Neural cell (in vitro differentiated cells): ENCODE results near the gene ADAP1. TPM values are rescaled to one million over a fixed set of nuclear protein-coding genes. Genes with fewer than 3 reads are reported as not detected.

Source experiments
- H2AFZ ChIP-seq: fragments of 200-600, 300-800 bp; sonication (generic), shearing (Covaris generic); 2 replicates; pipeline ENCODE4 v1.6.0; 2014; ENCODE audit warnings: low read depth, mild to moderate bottlenecking, antibody characterized with exemption, low read length, moderate library complexity
- H3F3A ChIP-seq: fragments of 200-600 bp; shearing (Covaris generic); 2 replicates; pipeline ENCODE4 v1.6.1; 2016; ENCODE audit warnings: mild to moderate bottlenecking, moderate library complexity, mixed read lengths, antibody characterized with exemption, low read length; ENCODE audit not compliant: insufficient read depth, poor library complexity, severe bottlenecking
- H3K27ac ChIP-seq: fragments of 200-600, 300-800 bp; sonication (generic), shearing (Covaris generic); 2 replicates; pipeline ENCODE4 v1.5.1; 2014; ENCODE audit warnings: mild to moderate bottlenecking, low read length, moderate library complexity
- H3K27me3 ChIP-seq: fragments of 300-800, 200-600 bp; sonication (generic), shearing (Covaris generic); 2 replicates; pipeline ENCODE4 v1.6.0; 2014; ENCODE audit warnings: mild to moderate bottlenecking, low read depth, low read length, moderate library complexity; ENCODE audit not compliant: insufficient read depth
- H3K36me3 ChIP-seq: fragments of 300-800, 200-600 bp; sonication (generic), shearing (Covaris generic); 2 replicates; pipeline ENCODE4 v1.5.1; 2014; ENCODE audit warnings: mild to moderate bottlenecking, antibody characterized with exemption, low read length, moderate library complexity; ENCODE audit not compliant: insufficient read depth
- H3K4me2 ChIP-seq: fragments of 300-800, 200-600 bp; sonication (generic), shearing (Covaris generic); 2 replicates; pipeline ENCODE4 v1.6.0; 2014; ENCODE audit warnings: mild to moderate bottlenecking, low read length
- H3K4me3 ChIP-seq: fragments of 300-800, 200-600 bp; sonication (generic), shearing (Covaris generic); 2 replicates; pipeline ENCODE4 v1.5.1; 2014; ENCODE audit warnings: mild to moderate bottlenecking, low read length, moderate library complexity
- H3K79me2 ChIP-seq: fragments of 200-600 bp; shearing (Covaris generic); replicated peaks from 2 replicates; pipeline ENCODE4 v1.6.0; 2014; ENCODE audit warnings: mild to moderate bottlenecking, low read length, moderate library complexity; ENCODE audit not compliant: insufficient read depth
- H3K9ac ChIP-seq: fragments of 300-800, 200-600 bp; sonication (generic), shearing (Covaris generic); 2 replicates; pipeline ENCODE4 v1.6.1; 2016; ENCODE audit warnings: mild to moderate bottlenecking, low read length, mixed read lengths
- H3K9me2 ChIP-seq: fragments of 200-600 bp; shearing (Covaris generic); 2 replicates; pipeline ENCODE4 v1.6.1; 2016; ENCODE audit warnings: mild to moderate bottlenecking, low read length, mixed read lengths; ENCODE audit not compliant: insufficient read depth
- H3K9me3 ChIP-seq: fragments of 200-600, 300-800 bp; sonication (generic), shearing (Covaris generic); 2 replicates; pipeline ENCODE4 v1.6.1; 2016; ENCODE audit warnings: mild to moderate bottlenecking, mixed run types, low read length, moderate library complexity, mixed read lengths
- H4K20me1 ChIP-seq: fragments of 200-600 bp; shearing (Covaris generic); 2 replicates; pipeline ENCODE4 v1.6.1; 2016; ENCODE audit warnings: mild to moderate bottlenecking, mixed run types; ENCODE audit not compliant: insufficient read depth
- CTCF ChIP-seq: fragments of 450-650 bp; IDR thresholded peaks from 2 replicates; pipeline ENCODE4 v1.5.1; 2014; ENCODE audit warnings: antibody characterized with exemption, mild to moderate bottlenecking, moderate library complexity; ENCODE audit not compliant: poor library complexity, severe bottlenecking
- EP300 ChIP-seq: fragments of 450-650 bp; conservative IDR thresholded peaks from 2 replicates; pipeline ENCODE4 v1.6.1; 2014; ENCODE audit warnings: antibody characterized with exemption, mild to moderate bottlenecking, moderate library complexity; ENCODE audit not compliant: poor library complexity, severe bottlenecking
- EZH2 ChIP-seq: fragments of 200-600, 300-800 bp; shearing (Covaris generic), sonication (generic); IDR thresholded peaks from 2 replicates; pipeline ENCODE4 v1.6.1; 2014; ENCODE audit warnings: antibody characterized with exemption, low read length, borderline replicate concordance, mild to moderate bottlenecking; ENCODE audit not compliant: insufficient read depth, poor library complexity, severe bottlenecking
- MXI1 ChIP-seq: fragments of 450-650 bp; conservative IDR thresholded peaks from 2 replicates; pipeline ENCODE4 v1.6.1; 2014; ENCODE audit warnings: antibody characterized with exemption, mild to moderate bottlenecking; ENCODE audit not compliant: poor library complexity, severe bottlenecking
- POLR2AphosphoS5 ChIP-seq: IDR thresholded peaks from 2 replicates; pipeline ENCODE4 v1.6.1; 2012
- RAD21 ChIP-seq: fragments of 450-650 bp; conservative IDR thresholded peaks from 2 replicates; pipeline ENCODE4 v1.6.1; 2014; ENCODE audit warnings: antibody characterized with exemption, mild to moderate bottlenecking, moderate library complexity
- REST ChIP-seq: IDR thresholded peaks from 2 replicates; pipeline ENCODE4 v1.6.1; 2012; ENCODE audit warnings: borderline replicate concordance
- SMC3 ChIP-seq: fragments of 450-650 bp; conservative IDR thresholded peaks from 2 replicates; pipeline ENCODE4 v1.6.1; 2014; ENCODE audit warnings: antibody characterized with exemption, mild to moderate bottlenecking, moderate library complexity; ENCODE audit not compliant: poor library complexity
- TAF1 ChIP-seq: IDR thresholded peaks from 2 replicates; pipeline ENCODE4 v1.6.1; 2012; ENCODE audit warnings: low read depth
- polyA plus RNA-seq: library from polyadenylated mRNA; depleted of rRNA; stranded (reverse); fragments of >200 nt; gene quantifications from 2 replicates; pipeline ENCODE4 v1.2.3, GENCODE V29; 2014

ADAP1 gene
- polyA plus RNA-seq, 1 donor from 2014 or later = 76.8 TPM

- Histone ChIP-seq H2AFZ (no peak overlapping the region), H3K9ac (no peak overlapping the region)
Observed at GRCh38 chr7:894164-894867, 60.2 kb downstream of the ADAP1 start.

GRCh38 chr7:893686-894085 lies 60.8 kb downstream of the ADAP1 start:
- Histone ChIP-seq H4K20me1 (no peaks in the 10 kb centered on the region), H3K79me2 (no peaks in the 10 kb centered on the region), H3K9ac (no peak overlapping the region), H3K9me3 (no peaks in the 10 kb centered on the region), H3K4me2 (no peak overlapping the region), H3K4me3 (no peak overlapping the region), H3K36me3 (no peaks in the 10 kb centered on the region), H3K9me2 (no peaks in the 10 kb centered on the region), H3K27me3 (no peaks in the 10 kb centered on the region), H3F3A (no peaks in the 10 kb centered on the region), H3K27ac (no peak overlapping the region), H2AFZ (no peak overlapping the region)
- TF ChIP-seq SMC3 = no peak
- no peak for TF ChIP-seq POLR2AphosphoS5
- TF ChIP-seq REST = no peak
- TF ChIP-seq EP300 = no peak
- TF ChIP-seq CTCF = no peak

More at GRCh38 chr7:894164-894867, 60.2 kb downstream of the ADAP1 start:
- no peaks in the 10 kb centered on the region for H3K9me3 ChIP-seq
- H3K4me2 ChIP-seq = no peak overlapping the region
- H3F3A ChIP-seq = no peaks in the 10 kb centered on the region
- H3K4me3 ChIP-seq = no peak overlapping the region
- no peak for TF ChIP-seq EP300
- no peak for TF ChIP-seq POLR2AphosphoS5
- no peak for TF ChIP-seq CTCF
- TF ChIP-seq MXI1 = no peak
- no peak for TF ChIP-seq TAF1
- TF ChIP-seq EZH2 = no peak
- TF ChIP-seq SMC3 = no peak
- TF ChIP-seq RAD21 = no peak
- TF ChIP-seq REST = no peak
- H3K27ac ChIP-seq = no peak overlapping the region
- no peaks in the 10 kb centered on the region for H3K27me3 ChIP-seq
- H4K20me1 ChIP-seq = no peaks in the 10 kb centered on the region
- no peaks in the 10 kb centered on the region for H3K79me2 ChIP-seq
- H3K36me3 ChIP-seq = no peaks in the 10 kb centered on the region
- H3K9me2 ChIP-seq = no peaks in the 10 kb centered on the region
